HS-5 (cell line): ENCODE data around the gene SORCS1.

Experiments
- DNase-seq: peaks from one replicate; pipeline ENCODE4 v3.0.0-alpha.2; 2012; ENCODE audit warnings: low read depth

The SORCS1 gene

GRCh38 chr10:106816318-106817085 lies 348.0 kb downstream of the SORCS1 start:
- DNase-seq: no peak

DNA sequence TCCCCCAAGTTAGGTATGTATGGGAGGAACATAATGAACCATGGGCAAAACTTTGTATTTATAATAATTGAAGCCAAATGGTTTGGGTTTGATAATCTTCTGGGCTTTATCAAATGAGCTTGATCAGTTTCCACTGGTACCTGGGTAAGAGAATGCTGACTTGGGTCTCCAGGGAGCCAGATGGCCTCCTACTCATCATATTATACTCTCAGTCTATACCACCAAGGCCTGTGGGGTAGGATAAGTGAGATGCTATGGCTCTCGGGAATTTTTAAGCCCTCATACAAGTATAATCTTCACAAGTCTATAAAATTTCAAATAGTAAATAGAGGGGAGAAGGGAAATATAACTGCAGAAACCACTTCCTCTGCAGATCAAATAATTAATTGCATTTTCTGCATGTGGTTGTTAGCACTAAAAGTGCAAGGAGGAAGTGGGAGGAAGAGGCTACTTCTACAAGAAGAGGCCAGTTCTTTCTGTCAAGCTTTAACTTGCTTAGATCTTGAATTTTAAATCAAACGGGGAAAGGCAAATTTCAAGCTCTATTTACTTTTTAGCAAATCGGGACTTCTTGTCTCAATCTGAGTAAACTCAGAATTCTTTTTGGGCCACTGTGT lies 349.0 kb downstream of the SORCS1 start:
- no peak for DNase-seq

- DNase-seq: no peak
Measured at GRCh38 chr10:106804992-106805582, 359.4 kb downstream of the SORCS1 start.

DNA sequence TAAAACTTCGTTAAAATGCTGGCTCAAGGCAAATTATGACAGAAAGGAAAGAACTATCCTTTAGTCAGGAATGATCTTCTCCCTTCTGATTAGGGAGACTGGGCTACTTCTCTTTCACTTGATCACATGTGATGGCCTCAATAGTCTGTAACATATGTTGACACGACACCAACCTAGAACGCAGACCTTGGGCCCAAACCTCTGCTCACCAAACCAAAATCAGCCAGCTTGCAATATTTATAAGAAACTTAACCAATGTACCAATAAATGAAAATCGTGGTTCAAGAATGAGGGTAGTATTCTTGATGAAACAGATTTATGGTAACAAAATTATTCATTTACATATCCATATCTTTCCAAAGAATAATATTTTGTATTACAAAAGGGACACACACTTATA lies 361.6 kb downstream of the SORCS1 start:
- no peak for DNase-seq

GRCh38 chr10:106799776-106800175 lies 364.7 kb downstream of the SORCS1 start:
- no peak for DNase-seq

DNA sequence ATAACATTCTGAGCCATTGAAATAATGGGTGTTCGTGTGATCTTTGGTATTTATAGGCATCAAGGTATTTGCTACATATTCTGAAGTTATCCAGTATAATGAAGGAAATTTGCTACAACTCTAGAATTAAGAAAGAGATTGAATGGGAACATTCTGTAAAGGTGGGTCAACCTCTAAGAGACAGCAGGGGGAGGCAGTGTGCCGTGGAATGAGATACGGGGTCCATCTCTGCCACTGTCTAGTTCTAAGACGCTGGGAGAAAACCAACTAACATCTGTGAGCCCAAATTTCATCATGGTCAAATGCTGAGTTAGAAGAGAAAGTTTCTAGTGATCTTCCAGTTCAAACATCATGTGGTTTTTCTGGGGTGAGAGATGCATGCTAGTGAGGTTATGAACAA lies 368.9 kb downstream of the SORCS1 start:
- DNase-seq: peak; percentile 20

DNA sequence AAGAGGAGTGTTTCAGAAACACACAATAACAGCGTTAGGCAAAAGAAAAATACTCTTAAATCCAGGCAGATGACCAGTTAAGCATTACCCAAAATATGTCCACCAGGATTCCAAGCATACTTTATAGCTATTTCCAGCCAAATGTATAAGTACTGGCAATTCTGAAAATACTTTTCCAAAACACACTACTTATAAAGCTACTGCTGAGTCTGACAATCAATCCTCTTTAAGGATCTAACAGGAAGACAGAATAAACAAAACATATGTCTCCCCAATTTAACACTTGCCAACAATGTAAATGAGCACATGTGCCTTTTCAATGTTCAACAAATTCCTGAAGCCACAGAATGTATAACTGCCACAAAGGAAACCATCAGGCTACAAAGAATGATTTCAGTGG lies 370.9 kb downstream of the SORCS1 start:
- DNase-seq: no peak

DNA sequence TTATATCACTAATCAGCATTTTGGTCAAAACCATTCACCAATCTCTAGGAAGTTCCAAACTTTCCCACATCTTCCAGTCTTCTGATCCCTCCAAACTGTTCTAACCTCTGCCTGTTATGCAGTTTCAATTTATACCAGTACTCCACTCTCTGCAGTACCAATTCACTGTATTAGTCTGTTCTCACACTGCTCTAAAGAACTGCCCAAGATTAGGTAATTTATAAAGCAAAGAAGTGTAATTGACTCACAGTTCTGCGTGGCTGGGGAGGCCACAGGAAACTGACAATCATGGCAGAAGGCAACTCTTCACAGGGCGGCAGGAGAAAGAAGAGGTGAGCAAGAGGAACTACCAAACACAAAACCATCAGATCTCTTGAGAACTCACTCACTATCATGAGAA lies 374.9 kb downstream of the SORCS1 start:
- DNase-seq: no peak

GRCh38 chr10:106788982-106789381 lies 375.5 kb downstream of the SORCS1 start:
- no peak for DNase-seq

DNA sequence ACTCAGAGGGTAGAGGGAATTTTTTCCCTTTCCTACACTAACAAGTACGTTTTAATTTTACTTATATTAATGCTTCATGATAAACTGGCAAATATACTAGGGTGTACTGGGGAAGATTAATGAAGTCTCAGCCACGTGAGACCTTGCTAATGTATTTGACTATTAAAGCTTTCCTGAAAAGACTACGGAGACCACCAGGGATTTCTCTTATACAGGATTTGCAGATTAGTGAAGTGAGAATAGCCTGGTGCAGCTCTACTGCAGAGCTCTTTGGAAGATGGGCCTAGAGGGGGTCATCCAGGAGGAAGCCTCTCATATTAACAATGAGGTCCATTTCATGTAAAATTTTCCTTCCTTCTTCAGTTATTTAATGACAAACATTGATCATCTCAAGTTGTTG lies 379.0 kb downstream of the SORCS1 start:
- DNase-seq: no peak

DNA sequence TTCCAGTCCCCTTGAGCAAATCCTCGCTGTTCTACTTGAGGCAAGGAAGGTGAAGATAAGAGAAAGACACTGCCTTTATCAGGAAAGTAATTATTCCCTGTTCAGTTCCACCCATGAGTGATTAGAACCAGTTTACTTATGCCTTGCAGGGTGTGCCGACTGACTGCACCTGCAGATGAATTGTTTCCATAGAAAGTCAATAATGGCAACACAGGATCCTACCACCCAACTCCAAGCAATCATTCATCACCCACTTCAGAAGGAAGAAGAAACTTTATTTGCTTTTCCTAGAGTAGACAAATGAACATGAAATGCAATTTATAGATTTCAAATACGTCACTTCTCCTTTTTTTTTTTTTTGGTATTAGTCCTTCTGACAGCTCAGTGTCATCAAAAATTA lies 383.9 kb downstream of the SORCS1 start:
- no peak for DNase-seq

DNA sequence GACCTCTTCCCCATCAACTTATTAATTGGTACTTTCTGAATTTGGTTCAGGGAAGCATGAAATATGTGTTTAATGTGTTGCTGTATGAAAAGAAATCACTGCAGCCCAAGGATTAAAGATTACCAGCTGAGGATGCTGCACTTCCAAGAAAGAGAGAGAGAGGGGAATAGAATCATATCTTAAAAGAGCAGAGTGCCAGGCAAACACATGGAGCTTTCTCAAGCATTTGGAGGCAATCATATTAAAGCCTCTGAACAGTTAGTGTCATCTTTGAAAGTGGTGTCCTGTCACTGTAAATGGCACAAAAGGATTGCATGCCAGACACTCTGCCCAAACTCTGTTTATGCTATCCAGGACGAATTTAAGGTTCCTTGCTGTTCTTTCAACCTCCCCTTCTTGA lies 386.7 kb downstream of the SORCS1 start:
- no peak for DNase-seq

DNA sequence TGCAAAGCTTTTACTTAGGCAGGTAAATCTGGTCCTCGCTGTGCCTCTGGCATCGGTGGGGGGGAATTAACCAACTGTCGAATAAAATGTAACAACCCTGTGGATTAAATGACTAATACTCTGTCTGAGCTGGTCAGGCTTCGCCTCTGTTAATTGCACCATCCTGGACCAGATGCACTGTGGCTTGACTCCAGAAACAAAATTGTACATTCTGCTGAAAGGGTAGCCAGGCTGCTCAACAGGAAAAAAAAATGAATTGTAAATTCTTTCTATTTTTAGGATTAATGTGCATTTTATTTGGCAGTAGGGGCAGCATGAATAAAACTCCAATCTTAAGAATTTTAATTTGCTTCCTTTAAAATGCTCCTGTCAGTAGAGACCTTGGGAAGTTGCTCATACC lies 389.4 kb downstream of the SORCS1 start:
- DNase-seq: no peak

- DNase-seq: no peak
Measured at GRCh38 chr10:106772957-106773356, 391.5 kb downstream of the SORCS1 start.

DNA sequence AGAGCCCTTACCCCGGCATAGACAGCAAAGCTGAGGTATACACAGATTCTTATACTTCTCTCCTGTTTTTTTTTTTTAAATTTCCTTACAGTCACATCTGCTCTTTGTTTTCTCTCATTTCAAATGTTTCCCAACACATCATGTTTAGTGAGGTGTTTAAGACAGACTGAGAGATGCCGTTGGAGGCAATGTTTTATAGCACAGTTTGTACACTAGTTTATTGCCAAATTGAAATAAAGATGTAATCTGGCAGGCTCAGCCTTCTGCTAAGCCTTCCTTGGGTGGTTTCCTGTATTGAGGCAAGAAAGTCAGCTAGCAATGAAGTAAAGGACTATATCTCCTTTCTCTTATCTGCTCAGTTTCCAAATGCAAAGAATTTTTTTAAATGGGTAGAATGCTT lies 393.4 kb downstream of the SORCS1 start:
- no peak for DNase-seq

- DNase-seq: no peak
Measured at GRCh38 chr10:106768204-106768603, 396.3 kb downstream of the SORCS1 start.

DNA sequence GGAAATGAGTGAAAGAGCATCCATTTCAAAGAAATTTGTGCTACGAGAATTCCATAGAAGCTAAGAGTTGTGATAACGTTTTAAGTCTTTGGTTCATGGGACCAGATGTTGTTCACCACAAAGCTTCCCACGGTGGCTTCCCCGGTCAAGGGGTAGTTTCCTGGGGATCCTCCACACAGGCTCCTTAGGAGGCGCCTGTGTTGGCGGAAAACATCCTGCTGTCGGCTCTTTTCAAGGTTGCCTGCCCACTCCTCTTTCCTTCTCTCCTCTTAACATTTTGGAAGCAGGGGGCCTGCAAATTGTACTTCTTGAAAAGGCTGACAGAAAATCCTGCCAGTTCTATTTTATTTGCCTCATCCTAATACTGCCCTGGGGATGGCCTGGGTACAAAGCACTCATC lies 398.6 kb downstream of the SORCS1 start:
- DNase-seq: no peak

DNA sequence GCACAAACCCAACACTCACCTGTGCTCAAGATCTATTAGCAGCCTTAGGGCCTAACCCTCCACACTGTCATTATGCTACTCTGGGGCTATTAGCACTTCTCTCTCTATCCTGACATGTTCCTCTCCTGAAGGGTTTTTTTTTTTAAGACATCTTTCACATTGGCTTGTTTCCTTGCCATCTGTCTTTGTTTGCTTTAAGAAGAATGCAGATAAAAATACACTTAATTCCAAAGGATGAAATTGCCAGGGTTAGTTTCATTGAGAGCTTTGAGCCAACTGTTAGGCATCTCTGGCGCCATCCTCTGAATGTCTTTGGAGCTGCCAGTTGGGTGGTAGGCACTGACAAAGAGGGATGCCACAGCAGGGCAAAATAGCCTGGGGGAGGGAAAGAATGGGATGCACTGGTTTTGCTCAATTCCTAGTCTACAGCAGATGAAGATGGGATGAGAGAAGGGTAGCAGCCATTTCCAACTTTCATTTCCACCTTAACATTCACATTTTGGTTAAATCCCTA lies 399.2 kb downstream of the SORCS1 start:
- no peak for DNase-seq

DNA sequence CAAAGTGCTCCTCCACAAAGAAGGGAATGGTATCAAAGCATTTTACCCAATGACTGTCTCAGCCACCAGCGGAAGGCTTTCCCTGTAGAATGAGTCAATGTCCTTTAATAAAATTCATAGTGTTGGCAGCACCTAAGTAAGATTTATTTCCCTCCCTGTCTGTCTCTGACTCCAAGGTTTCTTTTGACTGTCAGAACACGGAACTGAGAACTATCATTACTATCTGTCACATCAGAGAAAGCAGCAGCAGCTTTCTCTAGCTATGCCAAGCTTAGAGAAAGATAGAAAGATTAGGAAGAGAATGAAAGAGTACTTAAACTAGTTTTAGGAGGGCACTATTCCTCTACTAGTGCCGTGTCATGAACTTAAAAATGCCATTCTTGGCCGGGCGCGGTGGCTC lies 400.1 kb downstream of the SORCS1 start:
- no peak for DNase-seq

GRCh38 chr10:106761906-106762305 lies 402.6 kb downstream of the SORCS1 start:
- no peak for DNase-seq

DNA sequence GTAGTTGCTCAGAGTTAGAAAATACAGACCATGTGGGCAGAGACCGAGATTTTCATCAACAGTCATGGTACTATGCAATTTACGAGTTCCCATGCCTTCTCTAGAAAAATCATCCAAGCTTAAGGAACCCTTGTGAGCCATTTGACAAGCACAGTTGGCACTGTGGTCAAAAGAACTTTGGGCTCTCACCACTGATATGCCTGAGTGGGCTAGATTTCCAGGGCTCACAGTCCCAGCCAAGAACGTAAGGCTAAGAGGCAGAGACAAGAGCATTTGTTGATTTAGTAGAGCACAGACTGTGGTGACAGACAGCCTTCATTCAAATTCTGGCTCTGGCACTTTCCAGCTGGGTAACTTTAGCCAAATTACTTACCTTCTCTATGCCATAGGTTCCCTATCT lies 407.0 kb downstream of the SORCS1 start:
- DNase-seq: no peak

DNA sequence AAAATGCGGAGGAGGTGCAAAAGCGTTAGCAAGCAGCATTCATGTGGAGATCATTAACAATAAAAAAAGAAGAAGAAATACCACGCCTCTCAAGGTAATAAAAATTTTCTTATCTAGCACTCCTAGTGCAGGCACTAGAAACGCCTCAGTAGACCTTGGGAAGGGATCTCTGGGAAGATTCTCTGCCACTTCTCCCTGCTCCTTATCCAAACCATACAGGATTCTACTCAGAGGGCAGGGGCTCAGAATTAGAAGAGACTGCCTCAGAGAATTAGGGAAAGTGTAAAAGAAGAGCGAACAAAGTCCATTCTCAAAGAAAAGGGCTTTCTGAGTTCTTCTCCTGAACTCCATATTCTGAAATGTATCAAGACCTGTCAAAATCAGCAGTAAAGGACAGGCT lies 413.4 kb downstream of the SORCS1 start:
- no peak for DNase-seq

GRCh38 chr10:106746868-106747267 lies 417.6 kb downstream of the SORCS1 start:
- DNase-seq: no peak
